Measurements from ENCODE around the gene EEFSEC.

GRCh38 chr3:128198313-128198712, 45.0 kb downstream of the EEFSEC start:
- TF ChIP-seq CTCF (IDR thresholded peaks at IDR 0.05) (no peak), POLR2A (IDR thresholded peaks at IDR 0.05) (no peak), EP300 (IDR thresholded peaks at IDR 0.05) (no peak), POLR2AphosphoS5 (IDR thresholded peaks at IDR 0.05) (no peak)
